NCI-H2171 (cell line): ENCODE measurements around the gene TET1.
"Not testable (repeated sequence)": the region's sequence is repeated elsewhere in the genome, so short reads cannot be mapped to it uniquely, and the experiment has no call there.

Experiments used
- DNase-seq: peaks from one replicate; lab custom pipeline; 2025; lab: John Stamatoyannopoulos, UW

Gene TET1

DNA sequence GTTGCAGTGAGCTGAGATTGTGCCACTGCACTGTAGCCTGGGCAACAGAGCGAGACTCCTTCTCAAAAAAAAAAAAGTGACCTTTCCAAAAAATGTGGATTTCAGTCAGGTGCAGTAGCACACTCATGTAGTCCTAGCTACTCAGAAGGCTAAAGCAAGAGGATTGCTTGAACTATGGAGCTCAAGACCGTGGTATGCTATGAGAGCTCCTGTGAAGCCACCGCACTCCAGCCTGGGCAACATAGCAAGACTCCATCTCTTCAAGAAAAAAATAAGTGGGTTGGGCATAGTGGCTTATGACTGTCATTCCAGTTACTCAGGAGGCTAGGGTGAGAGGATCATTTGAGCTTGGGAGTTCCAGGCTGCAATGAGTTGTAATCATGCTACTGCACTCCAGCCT is 51.1 kb downstream of the TET1 start:
- DNase-seq = no peak

DNA sequence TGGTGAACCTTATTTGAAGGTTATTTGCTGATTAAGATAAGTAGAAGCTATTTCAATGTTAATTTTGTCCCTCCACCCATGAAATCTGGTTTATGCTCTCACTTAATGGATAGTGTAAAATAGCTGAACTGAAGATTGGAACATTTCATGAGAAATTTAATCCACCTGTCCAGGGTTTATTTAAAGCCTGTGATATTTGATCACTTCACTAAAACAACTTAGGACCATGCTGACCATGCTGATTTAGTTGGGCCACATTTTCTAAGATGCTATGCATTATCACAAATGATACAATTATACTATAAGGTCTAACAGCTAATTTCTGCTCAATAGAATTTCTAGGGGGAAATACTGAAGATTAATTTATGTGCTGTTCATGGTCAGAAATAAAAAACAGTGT is 53.8 kb downstream of the TET1 start:
- DNase-seq = not testable (repeated sequence)

DNA sequence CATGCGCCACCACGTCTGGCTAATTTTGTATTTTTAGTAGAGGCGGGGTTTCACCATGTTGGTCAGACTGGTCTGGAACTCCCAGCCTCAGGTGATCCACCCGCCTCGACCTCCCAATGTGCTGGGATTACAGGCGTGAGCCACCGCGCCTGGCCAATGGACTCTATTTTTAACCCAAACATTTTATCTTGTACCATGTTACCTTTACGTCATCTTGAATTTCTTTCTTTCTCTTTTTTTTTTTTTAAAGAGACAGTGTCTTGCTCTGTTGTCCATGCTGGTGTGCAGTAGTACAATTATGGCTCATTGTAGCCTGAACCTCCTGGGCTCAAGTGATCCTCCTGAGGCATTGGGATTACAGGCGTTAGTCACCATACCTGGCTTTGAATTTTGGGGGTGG is 57.6 kb downstream of the TET1 start:
- not testable (repeated sequence) for DNase-seq

DNA sequence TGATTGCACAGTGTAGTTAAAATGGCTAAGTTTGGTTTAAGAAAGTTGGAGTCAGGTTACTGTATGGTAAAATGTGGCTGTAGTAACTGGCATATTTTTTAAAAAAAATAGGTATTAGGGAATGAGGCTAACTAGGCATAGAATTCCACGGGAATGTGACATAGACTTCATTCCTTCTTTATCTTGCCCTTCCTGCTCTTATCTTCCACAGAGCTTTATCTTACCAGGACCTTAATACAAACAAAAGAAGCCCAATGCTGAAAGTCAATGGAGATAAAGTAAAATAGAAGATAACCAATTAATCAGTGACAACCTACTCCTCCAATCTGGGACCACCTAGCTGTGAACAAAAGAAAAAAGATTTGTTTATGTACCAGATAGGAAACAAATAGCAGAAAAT is 58.1 kb downstream of the TET1 start:
- DNase-seq = no peak

DNA sequence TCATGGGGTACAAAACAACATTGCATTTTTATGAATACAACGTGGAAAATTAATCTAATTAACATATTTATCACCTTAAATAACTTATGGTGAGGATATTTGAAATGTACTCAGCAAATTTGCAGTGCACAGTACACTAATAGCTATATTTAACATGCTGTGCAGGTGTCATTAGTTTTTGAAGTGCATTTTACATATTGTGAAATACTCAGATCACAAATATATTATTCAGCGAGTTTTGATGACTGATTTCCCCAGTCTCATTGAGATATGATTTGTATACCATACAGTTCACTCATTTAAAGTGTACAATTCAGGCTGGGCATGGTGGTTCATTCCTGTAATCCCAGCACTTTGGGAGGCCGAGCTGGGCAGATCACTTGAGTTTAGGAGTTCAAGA is 59.5 kb downstream of the TET1 start:
- no peak for DNase-seq

DNA sequence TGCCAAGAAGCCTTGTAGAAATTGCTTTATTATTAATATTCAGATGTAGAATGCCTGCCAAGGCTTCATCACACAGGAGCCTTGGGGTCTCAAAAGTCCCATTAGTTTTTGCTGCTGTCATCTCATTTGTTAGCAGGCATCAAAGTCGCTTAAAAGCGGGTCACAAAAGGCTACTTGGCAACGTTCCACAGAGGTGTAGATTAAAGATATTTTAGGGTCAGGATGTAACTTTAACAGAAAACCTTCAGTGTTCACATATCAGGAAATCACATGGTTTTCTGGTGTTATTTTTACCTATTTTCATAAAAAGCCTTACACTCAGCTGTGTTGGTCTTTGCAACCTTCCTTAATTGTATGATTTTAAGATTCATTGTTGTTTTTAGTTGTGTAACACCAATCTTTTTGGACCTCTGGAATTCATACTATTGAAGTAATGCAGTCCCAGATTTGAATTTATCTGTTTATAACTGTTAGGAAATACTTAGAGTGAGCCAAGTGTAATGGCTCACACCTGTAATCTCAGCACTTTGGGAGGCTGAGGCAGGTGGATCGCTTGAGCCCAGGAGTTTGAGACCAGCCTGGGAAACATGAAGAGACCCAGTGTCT is 65.3 kb downstream of the TET1 start:
- no peak for DNase-seq

DNA sequence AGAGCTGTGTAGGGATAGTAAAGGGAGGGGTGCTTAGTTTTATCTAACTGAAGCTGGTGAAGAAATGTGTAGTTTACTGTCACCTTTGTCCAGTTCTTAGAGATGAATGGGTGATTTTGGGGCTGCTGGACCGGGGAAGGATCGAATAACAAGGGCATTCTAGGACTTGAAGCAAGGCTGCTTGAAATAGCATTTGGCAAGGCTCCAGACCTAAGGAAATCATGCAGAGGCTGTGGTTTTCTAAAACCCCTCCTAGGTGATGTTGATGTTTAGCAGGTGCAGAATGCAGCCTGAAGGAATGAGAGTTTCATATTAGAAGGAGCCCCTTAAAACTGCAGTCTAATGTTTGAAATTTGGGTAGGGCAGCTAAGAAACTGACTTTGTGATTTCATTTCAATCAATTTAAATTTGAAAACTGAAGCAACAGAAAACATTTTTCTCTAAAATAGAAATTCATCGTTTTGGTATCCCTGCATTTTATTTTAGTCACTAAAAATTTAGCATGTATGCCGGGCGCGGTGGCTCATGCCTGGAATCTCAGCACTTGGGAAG is 68.5 kb downstream of the TET1 start:
- no peak for DNase-seq

DNA sequence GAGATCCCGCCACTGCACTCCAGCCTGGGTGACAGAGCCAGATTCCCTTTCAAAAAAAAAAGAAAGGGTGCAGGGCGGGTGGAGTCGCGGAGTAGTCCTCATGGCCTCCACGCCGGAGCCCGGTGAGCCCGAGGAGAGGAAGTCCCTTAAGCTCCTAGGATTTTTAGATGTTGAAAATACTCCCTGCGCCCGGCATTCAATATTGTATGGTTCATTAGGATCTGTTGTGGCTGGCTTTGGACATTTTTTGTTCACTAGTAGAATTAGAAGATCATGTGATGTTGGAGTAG is 72.1 kb downstream of the TET1 start:
- DNase-seq = not testable (repeated sequence)

DNA sequence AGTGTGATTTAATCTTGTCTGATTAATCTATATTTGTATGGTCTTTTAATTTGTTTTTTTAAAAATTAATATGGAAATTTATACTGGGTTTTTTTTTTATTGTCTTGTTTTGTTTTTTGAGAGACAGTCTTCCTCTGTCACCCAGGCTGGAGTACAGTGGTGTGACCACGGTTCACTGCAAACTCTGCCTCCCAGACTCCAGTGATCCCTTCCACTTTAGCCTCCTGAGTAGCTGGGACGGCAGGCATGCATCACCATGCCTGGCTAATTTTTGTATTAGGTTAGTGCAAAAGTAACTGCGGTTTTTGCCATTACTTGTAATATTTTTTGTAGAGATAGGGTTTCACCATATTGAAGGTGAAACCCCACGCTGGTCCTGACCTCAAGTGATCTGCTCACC is 73.1 kb downstream of the TET1 start:
- DNase-seq = no peak

DNA sequence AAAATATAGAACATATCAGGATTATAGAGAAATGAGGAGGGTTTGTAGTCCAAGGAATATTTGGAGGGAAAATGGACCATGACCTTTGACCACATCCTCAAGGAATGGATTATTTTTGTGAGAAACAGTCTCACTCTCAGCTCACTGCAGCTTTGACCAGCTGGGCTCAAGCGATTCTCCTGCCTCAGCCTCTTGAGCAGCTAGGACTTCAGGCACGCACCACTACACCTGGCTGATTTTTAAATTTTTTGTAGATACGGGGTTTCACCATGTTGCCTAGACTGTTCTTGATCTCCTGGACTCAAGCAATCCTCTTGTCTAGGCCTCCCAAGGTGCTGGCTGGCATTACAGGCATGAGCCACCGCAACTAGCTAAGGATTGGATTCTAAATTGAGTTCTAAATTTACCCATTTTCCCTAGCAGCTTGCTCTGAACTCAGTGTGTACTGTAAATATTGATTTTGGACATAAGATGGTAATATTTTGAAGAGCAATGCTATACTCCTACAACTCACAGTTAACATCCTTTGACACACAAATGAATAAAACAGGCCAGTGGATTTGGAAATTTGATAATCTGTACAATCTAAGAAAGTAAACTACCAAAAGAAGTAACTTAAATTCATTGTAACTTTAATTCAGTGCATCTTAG is 73.8 kb downstream of the TET1 start:
- DNase-seq = no peak

DNA sequence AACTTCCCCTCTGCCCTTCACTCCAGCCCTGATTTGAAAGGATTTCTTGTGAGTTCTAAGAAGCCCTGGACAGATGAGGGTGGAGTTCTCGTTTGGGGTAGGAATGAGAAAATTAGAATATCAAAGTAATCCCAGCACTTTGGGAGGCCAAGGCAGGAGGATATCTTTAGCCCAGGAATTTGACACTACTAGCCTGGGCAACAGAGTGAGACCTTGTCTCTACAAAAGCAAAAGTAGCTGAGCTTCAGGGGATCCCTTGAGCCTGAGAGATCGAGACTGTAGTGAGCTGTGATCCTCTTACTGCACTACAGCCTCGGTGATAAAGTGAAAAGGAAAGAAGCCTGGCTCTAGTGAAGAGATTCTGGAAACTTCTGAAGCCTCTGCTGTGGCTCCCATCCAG is 76.2 kb downstream of the TET1 start:
- DNase-seq = no peak

DNA sequence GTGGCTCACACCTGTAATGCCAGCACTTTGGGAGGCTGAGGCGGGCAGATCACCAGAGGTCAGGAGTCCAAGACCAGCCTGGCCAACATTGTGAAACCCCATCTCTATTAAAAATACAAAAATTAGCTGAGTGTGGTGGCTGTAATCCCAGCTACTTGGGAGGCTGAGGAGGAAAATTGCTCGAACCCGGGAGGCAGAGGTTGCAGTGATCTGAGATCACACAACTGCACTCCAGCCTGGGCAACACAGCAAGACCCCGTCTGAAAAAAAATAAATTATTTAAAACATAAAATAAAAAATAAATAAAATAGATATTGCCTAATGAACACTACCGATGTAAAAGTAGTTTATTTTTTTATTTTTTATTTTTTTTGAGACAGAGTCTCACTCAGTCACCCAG is 83.4 kb downstream of the TET1 start:
- DNase-seq = not testable (repeated sequence)

DNA sequence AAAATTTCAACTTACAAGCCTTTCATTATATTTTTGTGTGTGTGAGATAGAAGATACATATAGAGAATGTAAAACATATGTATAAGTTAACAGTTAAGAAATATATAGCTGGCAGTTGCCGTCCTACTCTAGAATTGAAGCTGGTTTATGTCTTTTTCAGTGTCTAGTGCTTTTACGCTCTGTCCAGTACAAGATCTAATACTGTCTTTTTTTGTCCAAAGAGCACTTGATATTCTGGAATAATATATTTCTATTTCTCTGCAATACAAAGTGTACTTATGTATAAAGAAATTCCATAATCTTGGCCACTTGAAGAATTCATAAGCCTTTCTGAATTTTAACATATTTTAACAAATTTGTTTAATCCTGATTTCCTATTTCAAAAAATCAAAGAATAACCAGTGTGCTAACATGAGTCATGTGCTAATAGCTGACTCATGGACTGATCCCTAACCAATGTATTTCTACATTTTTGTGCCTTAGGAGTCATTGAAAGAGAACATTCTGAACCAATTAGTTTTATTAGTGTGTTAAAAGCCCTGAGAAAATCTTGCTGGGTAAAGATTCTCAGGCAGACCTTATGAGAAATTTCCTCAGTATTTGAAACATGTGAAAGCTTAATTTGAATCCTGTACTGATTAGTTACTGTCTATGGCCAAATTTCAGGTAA is 87.7 kb downstream of the TET1 start:
- no peak for DNase-seq

DNA sequence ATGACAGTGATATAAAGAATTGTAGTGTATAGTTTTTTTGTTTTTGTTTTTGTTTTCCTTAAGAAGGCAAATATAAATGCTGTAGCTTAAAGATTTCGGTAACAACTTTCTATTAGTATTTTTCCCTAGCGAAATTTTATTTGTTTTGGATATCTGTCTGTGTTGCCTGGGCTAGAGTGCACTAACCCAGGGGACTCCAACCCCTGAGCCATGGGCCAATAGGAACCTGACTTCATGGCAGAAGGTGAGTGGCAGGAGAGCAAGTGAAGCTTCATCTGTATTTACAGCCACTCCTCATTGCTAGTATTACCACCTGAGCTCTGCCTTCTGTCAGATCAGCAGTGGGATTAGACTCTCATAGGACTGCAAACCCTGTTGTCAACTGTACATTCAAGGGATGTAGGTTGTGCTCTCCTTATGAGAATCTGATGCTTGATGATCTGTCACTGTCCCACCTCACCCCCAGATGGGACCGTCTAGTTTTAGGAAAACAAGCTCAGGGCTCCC is 95.5 kb downstream of the TET1 start:
- DNase-seq = no peak

DNA sequence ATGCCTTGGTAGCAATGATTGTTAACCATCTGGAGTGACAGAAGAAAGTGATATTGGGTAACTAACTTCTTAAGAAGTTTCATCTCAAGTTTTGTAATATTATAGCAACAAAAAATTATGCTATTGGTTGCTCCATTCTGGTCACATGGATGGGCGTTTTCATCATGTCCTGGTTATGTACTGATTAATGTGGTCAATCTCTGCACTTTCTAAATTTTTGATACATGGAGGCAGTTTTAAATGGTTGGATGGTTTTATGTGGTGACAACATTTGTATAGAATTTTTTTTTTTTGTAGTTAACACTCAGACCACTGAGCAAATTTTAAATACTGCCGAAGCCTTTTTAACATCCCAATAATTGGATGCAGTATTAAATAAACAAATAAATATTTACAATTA is 105.7 kb downstream of the TET1 start:
- DNase-seq = no peak

DNA sequence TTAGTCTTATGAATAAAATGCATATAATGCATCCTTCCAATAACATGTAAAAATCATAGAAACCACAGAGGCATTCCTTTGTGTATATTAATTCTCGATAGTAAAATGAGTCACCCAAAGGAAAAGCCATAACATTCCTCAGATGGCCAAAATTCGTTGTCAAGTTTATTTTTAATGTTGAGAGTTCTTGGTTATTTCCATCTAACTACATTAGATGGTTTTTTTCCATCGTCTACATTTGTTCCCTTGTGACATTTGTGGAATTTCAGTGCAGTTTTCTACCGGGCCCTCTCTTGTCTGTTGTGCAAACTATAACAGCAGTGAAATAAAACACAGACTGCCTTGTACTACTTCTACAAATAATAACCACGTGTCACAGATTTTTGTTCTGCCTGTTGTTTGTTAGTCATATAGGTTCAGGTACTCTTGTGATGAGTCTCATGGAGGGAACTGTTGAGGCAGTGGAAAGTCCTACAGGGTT is 106.2 kb downstream of the TET1 start:
- DNase-seq = no peak

DNA sequence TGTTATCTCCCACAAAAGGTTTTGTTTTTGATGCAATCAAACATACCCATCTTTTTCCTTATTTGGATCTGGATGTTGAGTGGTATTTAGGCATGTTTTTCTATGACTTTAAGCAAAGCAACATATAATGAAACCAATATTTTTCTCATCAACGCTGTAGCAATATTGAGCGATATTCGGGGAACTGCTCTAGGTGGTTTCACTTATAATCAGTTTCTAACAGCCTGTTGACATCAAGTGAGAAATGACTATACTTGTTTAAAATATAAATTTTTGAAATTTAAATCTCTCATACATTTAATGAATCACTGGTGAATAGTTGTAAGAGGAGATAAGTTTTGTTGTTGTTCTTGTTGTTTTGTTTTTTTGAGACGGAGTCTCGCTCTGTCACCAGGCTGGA is 108.1 kb downstream of the TET1 start:
- DNase-seq = no peak

DNA sequence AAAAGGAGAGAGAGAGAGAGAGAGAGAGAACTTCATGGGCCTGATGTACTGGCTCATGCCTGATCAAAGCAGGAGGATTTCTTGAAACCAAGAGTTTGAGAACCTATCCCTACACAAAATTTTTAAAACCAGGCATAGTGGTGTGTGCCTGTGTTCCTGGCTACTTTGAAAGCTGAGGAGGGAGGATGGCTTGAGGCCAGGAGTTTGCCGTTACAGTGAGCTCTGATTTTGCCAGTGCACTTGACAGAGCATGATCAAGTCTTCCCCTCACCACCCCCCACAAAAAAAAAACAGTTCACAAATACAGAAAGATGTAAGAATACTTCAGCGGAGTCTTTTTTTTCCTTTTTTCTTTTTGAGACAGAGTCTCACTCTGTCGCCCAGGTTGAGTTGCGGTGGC is 108.8 kb downstream of the TET1 start:
- no peak for DNase-seq

DNA sequence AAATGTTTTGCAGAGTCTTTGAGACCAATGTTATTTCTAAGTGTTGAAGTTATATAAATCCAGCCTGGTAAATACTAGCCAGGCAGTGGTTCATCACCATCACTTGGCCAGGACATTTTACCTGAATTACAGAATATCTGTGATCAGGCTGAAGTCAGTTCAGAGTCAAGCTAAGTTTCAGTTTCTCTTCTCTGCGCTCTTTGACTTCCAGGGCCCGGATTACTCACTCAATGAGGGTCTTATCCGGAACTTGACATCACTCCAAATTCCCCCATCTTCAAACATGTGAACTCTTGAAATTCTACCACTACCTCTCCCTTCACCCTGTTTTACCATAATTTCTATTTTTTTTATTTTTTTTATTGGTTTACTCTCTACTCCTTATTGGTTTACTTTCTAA is 124.3 kb downstream of the TET1 start:
- DNase-seq = no peak

DNA sequence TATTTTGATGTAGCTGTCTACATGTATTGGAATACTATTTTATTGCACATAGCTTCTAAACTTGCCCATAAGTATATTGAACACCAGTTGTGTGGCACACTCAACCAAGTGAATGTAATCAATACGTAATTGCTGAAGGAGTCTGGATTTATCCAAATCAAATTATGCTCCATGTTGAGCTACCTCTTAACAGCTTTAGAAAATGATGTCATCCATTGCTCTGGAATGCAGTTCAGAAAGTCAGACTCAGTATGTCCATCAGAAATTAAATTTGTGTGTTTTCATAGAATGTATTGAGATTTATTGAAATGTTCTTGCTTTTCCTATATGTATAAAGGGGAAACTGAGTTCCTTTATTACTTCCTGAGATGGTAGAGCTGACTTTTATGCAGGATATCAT is 135.9 kb downstream of the TET1 start:
- DNase-seq = no peak

DNA sequence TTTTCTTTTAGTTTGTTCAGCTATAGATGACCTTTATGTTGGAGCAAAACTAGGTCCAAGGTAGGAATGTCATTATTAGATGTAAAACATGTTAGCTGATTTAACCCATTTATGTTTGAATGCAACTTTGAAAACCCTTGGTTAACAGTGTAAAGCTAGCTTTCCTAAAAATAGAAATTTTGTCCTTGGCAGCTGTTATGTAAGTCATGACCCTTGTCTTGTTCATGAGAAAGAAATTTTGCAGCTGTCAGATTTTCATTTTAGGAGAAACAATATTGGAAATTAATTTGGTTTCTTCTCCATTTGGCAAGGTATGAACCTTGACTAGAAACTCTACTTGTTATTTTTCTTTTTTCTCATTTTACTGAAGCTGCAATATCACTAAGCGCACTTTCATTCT is 137.0 kb downstream of the TET1 start:
- DNase-seq = no peak

DNA sequence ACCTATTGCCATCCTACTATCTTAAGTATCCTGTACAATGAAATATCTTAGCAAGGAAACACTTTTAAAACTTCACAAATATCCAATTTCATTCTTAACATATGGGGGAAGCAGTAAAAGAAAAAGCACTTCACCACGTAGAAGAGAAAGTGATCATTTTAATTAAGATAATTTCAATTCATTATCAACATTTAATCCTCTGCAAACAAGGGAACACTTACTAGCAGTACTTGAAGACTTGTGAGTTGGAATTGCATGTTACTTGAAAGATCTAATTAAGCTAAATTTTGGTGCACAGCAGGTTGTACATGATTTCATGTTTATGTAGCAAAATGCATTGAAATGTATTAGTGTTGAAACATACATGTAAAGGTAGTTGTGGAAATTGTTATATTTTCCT is 140.1 kb downstream of the TET1 start:
- DNase-seq = no peak

DNA sequence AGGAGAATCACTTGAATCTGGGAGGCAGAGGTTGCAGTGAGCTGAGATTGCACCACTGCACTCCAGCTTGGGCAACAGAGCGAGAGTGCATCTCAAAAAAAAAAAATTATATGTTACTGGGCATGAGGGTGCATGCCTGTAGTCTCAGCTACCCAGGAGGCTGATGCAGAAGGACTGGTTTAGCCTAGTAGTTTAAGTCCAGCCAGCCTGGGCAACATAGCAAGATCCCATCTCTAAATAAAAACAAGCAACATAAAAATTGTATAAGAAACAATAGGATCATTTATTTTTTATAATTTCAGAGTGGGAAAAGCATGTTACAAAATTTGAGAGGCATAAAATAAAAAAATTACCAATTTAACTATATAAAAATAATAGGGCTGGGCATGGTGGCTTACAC is 145.4 kb downstream of the TET1 start:
- DNase-seq = no peak
